Measurements from ENCODE around the gene OSTF1.

DNA sequence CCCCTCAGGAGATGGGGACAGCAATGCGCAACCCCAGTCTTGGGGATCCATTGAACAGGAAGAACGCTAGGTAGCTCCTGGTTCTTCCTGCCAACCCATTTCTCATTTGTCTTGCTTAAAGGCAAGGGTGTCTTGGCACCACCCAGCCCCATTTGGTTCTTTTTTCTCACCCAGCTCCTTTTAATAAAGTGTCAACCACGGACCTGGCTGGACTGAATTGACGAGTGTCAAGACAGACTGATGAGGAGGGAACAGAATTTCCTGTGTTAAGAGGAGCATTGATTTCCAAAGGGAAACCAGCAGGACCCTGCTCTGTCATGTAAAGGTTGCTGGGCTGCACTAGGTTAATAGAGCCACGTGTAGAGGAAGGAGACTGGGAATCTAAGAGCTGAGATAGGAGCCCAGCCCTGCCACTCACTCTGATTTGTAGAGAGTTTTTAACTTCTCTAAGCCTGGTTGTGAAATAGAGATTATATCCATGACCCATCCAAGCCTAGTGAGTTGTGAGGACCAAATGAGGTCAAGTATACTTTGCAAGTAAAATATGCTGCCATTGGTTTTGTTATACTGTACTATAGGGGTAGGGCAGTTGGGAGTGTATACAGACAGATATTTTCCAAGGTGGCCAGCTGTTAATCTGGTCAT, 33.7 kb downstream of the OSTF1 start:
- TF ChIP-seq POLR2A (IDR thresholded peaks at IDR 0.05) (no peak), POLR2AphosphoS5 (IDR thresholded peaks at IDR 0.05) (no peak)

Data from breast epithelium (tissue), 3 donors.